ENCODE measurements around the gene BANF2. TPM values are rescaled to one million over a fixed set of nuclear protein-coding genes. Genes with fewer than 3 reads are reported as not detected.

Gene BANF2
- total and polyA plus RNA-seq, 2 of the 13 experiments (the other 11 are each of a cell fraction or from before 2014, with no cell fraction given): 0.35 TPM; not detected in 1

DNA sequence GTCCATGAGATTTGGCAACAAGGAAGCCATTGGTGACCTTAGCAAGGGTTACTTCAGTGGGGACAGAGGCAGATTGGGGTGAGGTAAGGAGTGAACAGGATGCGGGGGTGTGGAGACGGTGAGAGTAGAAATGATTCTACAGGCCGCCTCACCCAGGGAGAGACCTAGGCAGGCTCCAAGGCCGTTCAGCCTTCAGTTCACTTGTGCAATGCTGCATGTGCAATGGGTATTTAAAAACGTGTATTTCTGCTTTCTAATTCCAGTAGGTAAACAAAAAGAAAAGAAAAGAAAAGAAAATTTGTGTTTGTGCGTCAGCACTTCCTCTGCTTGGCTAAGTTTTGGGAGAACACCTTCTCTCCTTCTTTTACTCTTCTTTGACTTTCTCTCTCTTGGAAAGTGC lies 56.8 kb downstream of the BANF2 start:
- FAIRE-seq (no peak), ATAC-seq (peak; percentile 53), DNase-seq (ENCODE audit: low spot score) (no peak)
- H3K27ac ChIP-seq (ENCODE audit: extremely low read length, insufficient read depth, low read length): no peak overlapping the region
- no peak overlapping the region for H3K4me3 ChIP-seq (replicated peaks in 1 of 3; ENCODE audit: insufficient read depth in 1 of 3, low read depth in 2 of 3, low read length in 3 of 3)
- no peaks in the 10 kb centered on the region for H3K36me3 ChIP-seq (replicated peaks in 1 of 2; ENCODE audit: control insufficient read depth in 1 of 2, insufficient read depth in 2 of 2, low read length in 2 of 2)
- intact Hi-C loops (cut with micrococcal nuclease; ENCODE audit: unreplicated experiment) (no loop called here), in situ Hi-C loops (cut with HindIII; ENCODE audit: extremely low pct_ligation_motif_present, low pct_unique_long_range_greater_than_20kb) (no loop called here)
- POLR2A ChIA-PET: no interaction called here
- H3K9me3 ChIP-seq (ENCODE audit: low read length): 0 out of 2 replicates have a peak, but pooled peaks cover 9% of the 10 kb centered on the region
- no peak overlapping the region for H2AFZ ChIP-seq (ENCODE audit: low read length)
- H3K4me1 ChIP-seq (ENCODE audit: insufficient read depth, low read length): peaks cover 12% of the 10 kb centered on the region
- no TSS peak for BruUV-seq (replicated peaks)
- CTCF ChIA-PET (ENCODE audit: low intra/inter-chr PET ratio, low total read pairs): no interaction called here
- H3K9ac ChIP-seq (ENCODE audit: insufficient read depth, low read depth, low read length): no peak overlapping the region
- 40% methylated on average over 6 of the region's 6 CpGs for WGBS (ENCODE audit: low lambda C conversion rate)
- no peaks in the 10 kb centered on the region for H3K79me2 ChIP-seq (ENCODE audit: insufficient read depth, low read length)
- peaks cover 5 to 40% of the 10 kb centered on the region in 2 experiments; a peak in 4 of 5 replicates for H3K27me3 ChIP-seq (ENCODE audit: control insufficient read depth in 1 of 2, insufficient read depth in 2 of 2, low read length in 2 of 2)
- no peaks in the 10 kb centered on the region for H4K20me1 ChIP-seq (ENCODE audit: insufficient read depth, low read length)
- H3K4me2 ChIP-seq (ENCODE audit: low read depth, low read length): no peak overlapping the region
- TF ChIP-seq ZNF598 (CRISPR knock-in tag; IDR thresholded peaks at IDR 0.05; ENCODE audit: borderline replicate concordance) (no peak), CENPX (CRISPR knock-in tag; IDR thresholded peaks at IDR 0.05) (no peak), ZBTB39 (CRISPR knock-in tag; IDR thresholded peaks at IDR 0.05) (no peak), ZNF652 (CRISPR knock-in tag; IDR thresholded peaks at IDR 0.05; ENCODE audit: borderline replicate concordance, low read depth) (no peak), GZF1 (CRISPR knock-in tag; IDR thresholded peaks at IDR 0.05) (no peak), ZNF713 (CRISPR knock-in tag; IDR thresholded peaks at IDR 0.05) (no peak), ETS1 (CRISPR knock-in tag; IDR thresholded peaks at IDR 0.05) (no peak), MAFG (CRISPR knock-in tag; IDR thresholded peaks at IDR 0.05) (no peak), EEA1 (CRISPR knock-in tag; IDR thresholded peaks at IDR 0.05; ENCODE audit: borderline replicate concordance) (no peak), ZNF367 (CRISPR knock-in tag; IDR thresholded peaks at IDR 0.05; ENCODE audit: borderline replicate concordance) (no peak), ZNF781 (CRISPR knock-in tag; IDR thresholded peaks at IDR 0.05; ENCODE audit: borderline replicate concordance, not compliant biosample characterization) (peak; percentile 26), CEBPB (IDR thresholded peaks at IDR 0.05; ENCODE audit: borderline replicate concordance, low read depth, low read length) (peak; percentile 67; the same call in 1 of the 2 replicates), KDM3A (CRISPR knock-in tag; IDR thresholded peaks at IDR 0.05; ENCODE audit: low read depth) (no peak), ZNF816 (CRISPR knock-in tag; IDR thresholded peaks at IDR 0.05; ENCODE audit: borderline replicate concordance) (no peak)
- TF ChIP-seq, protein P1, sequence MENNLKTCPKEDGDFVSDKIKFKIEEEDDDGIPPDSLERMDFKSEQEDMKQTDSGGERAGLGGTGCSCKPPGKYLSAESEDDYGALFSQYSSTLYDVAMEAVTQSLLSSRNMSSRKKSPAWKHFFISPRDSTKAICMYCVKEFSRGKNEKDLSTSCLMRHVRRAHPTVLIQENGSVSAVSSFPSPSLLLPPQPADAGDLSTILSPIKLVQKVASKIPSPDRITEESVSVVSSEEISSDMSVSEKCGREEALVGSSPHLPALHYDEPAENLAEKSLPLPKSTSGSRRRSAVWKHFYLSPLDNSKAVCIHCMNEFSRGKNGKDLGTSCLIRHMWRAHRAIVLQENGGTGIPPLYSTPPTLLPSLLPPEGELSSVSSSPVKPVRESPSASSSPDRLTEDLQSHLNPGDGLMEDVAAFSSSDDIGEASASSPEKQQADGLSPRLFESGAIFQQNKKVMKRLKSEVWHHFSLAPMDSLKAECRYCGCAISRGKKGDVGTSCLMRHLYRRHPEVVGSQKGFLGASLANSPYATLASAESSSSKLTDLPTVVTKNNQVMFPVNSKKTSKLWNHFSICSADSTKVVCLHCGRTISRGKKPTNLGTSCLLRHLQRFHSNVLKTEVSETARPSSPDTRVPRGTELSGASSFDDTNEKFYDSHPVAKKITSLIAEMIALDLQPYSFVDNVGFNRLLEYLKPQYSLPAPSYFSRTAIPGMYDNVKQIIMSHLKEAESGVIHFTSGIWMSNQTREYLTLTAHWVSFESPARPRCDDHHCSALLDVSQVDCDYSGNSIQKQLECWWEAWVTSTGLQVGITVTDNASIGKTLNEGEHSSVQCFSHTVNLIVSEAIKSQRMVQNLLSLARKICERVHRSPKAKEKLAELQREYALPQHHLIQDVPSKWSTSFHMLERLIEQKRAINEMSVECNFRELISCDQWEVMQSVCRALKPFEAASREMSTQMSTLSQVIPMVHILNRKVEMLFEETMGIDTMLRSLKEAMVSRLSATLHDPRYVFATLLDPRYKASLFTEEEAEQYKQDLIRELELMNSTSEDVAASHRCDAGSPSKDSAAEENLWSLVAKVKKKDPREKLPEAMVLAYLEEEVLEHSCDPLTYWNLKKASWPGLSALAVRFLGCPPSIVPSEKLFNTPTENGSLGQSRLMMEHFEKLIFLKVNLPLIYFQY (CRISPR knock-in tag; IDR thresholded peaks at IDR 0.05; ENCODE audit: borderline replicate concordance): no peak
- TF ChIP-seq, protein P2, sequence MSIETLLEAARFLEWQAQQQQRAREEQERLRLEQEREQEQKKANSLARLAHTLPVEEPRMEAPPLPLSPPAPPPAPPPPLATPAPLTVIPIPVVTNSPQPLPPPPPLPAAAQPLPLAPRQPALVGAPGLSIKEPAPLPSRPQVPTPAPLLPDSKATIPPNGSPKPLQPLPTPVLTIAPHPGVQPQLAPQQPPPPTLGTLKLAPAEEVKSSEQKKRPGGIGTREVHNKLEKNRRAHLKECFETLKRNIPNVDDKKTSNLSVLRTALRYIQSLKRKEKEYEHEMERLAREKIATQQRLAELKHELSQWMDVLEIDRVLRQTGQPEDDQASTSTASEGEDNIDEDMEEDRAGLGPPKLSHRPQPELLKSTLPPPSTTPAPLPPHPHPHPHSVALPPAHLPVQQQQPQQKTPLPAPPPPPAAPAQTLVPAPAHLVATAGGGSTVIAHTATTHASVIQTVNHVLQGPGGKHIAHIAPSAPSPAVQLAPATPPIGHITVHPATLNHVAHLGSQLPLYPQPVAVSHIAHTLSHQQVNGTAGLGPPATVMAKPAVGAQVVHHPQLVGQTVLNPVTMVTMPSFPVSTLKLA (IDR thresholded peaks at IDR 0.05): peak; percentile 55

Data from HepG2 (cell line).